ENCODE data around the gene DNAH8.

Gene DNAH8

DNA sequence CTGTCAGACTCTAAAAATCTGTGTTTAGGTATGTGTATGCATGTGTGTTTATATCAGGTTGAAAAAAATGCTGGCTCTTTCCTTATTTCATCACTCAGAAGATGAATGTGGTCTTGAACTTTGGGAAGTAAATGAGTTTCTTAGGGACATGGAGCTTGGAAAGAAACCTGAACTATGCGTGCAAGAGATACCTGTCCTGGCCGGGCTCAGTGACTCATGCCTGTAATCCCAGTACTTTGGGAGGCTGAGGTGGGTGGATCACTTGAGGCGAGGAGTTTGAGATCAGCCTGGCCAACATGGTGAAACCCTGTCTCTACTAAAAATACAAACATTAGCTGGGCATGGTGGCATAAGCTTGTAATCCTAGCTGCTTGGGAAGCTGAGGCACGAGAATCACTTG, 329.1 kb downstream of the DNAH8 start:
- H3K36me3 ChIP-seq (ENCODE audit: control insufficient read depth, insufficient read depth, low read length): no peaks in the 10 kb centered on the region
- H3K4me1 ChIP-seq (ENCODE audit: control insufficient read depth, insufficient read depth, low read length): peaks cover 6% of the 10 kb centered on the region
- peaks cover 34% of the 10 kb centered on the region for H3K27me3 ChIP-seq (ENCODE audit: control insufficient read depth, insufficient read depth, low read length, poor library complexity, severe bottlenecking)
- no peaks in the 10 kb centered on the region for H3K9me3 ChIP-seq (ENCODE audit: control insufficient read depth, low read length)
- H3K4me3 ChIP-seq (ENCODE audit: insufficient read depth, low read depth, low read length): no peak overlapping the region
- H3K27ac ChIP-seq (ENCODE audit: insufficient read depth, low read depth, low read length, poor library complexity, severe bottlenecking): no peak overlapping the region
- WGBS, 2 experiments: 88 to 93% methylated on average over 4 of the region's 4 CpGs

DNA sequence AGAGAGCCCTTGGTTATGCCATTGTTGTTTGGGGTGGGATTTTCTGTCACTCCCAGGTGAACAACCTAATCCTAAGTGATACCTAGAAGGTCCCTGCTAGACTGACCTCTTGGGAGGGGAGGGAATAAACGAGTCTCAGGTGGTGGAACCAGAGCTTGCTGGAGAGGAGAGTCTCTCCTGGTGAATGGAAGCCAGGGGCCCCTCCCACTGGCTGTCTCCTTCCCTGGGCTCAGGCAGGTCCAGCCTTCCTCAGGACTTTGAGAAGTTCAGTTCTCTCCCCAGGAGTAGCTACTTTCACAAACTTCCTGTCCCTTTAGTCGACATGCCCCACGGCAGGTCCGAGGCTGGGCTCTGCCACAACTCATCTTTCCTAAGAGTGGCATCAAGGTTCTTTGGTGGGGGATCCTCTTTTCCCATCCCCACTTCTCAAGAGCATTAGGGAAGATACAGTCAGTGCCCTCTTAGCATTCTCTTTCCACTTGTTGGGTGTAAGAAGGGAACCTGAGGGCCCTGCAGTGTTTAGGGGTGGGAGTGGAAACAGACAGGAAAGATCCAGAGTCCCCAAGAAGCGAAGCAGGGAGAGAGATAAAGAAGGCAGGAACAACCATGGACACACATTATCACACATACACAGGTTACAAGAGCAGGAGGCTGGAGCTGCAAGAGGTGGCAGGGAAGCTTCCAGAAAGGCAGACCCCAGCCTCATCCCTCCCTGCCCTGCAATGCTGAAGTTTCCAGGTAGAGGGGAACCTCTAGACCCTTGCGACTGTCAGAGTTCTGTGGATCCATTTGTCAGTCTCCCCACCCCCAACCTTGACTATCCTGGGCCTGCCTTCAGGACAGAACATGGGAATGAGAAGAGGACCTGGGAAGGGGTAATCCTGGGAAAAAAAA, 332.6 kb downstream of the DNAH8 start:
- H3K27ac ChIP-seq (ENCODE audit: insufficient read depth, low read depth, low read length, poor library complexity, severe bottlenecking): no peak overlapping the region
- peaks cover 7% of the 10 kb centered on the region for H3K4me1 ChIP-seq (ENCODE audit: control insufficient read depth, insufficient read depth, low read length)
- peaks cover 50% of the 10 kb centered on the region for H3K27me3 ChIP-seq (ENCODE audit: control insufficient read depth, insufficient read depth, low read length, poor library complexity, severe bottlenecking)
- H3K4me3 ChIP-seq (ENCODE audit: insufficient read depth, low read depth, low read length): peak overlapping the region; percentile 49
- H3K9me3 ChIP-seq (ENCODE audit: control insufficient read depth, low read length): no peaks in the 10 kb centered on the region
- H3K36me3 ChIP-seq (ENCODE audit: control insufficient read depth, insufficient read depth, low read length): no peaks in the 10 kb centered on the region
- WGBS, 2 experiments: 85 to 88% methylated on average over 5 to 6 of the region's 6 CpGs

DNA sequence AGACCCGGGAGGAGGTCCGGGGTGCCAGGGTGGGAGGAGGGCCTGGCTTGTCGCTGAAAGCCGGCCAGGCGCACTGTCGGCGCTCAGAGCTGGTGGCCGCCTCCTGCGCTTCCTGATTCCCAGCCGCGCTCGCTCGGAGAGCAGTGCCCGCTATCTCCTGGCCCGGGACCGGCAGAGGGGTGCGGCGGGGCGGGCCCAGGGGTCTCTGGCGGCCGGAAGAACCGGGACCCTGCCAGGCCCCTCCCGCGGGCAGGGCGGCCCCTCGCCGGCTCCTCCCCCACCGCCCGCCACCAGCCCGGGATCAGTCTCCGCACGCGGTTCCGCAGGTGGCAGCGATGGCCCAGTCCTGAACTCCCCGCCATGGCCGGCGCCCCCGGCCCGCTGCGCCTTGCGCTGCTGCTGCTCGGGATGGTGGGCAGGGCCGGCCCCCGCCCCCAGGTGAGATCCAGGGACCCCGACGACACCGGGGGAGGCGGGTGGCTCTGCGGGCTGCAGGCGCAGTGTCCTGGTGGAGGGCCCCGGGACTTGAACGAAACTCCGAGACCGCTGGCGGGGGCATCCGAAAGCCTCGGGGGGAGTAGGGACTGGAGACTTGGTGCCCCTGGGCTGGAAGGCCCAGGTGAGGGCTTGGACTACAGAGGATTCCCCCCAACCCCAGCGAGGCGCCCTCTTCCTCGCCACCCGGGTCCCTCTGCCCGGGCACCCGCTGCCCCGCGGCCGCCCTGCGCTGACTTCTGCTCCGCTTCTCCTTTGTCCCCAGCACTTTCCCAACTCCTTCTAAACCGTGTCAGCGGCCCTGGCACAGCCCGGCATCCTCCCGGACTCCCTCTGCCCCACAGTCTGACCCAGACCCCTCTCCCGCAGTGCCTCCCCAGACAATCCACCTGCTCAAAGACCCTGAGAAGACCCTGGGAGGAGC, 333.6 kb downstream of the DNAH8 start, which contains the start of gene GLP1R:
Gene GLP1R (plus strand): TSS at position 301 of the 919 bp plus-strand sequence. CDS start 60 bp downstream, at position 361.
- peaks cover 50% of the 10 kb centered on the region for H3K27me3 ChIP-seq (ENCODE audit: control insufficient read depth, insufficient read depth, low read length, poor library complexity, severe bottlenecking)
- WGBS, 2 experiments: 2% methylated on average over 74 of the region's 74 CpGs
- H3K36me3 ChIP-seq (ENCODE audit: control insufficient read depth, insufficient read depth, low read length): no peaks in the 10 kb centered on the region
- H3K27ac ChIP-seq (ENCODE audit: insufficient read depth, low read depth, low read length, poor library complexity, severe bottlenecking): no peak within 1 kb of the TSS
- peak within 1 kb of the TSS; percentile 49 for H3K4me3 ChIP-seq (ENCODE audit: insufficient read depth, low read depth, low read length)
- H3K4me1 ChIP-seq (ENCODE audit: control insufficient read depth, insufficient read depth, low read length): peaks cover 7% of the 10 kb centered on the region
- H3K9me3 ChIP-seq (ENCODE audit: control insufficient read depth, low read length): no peaks in the 10 kb centered on the region

DNA sequence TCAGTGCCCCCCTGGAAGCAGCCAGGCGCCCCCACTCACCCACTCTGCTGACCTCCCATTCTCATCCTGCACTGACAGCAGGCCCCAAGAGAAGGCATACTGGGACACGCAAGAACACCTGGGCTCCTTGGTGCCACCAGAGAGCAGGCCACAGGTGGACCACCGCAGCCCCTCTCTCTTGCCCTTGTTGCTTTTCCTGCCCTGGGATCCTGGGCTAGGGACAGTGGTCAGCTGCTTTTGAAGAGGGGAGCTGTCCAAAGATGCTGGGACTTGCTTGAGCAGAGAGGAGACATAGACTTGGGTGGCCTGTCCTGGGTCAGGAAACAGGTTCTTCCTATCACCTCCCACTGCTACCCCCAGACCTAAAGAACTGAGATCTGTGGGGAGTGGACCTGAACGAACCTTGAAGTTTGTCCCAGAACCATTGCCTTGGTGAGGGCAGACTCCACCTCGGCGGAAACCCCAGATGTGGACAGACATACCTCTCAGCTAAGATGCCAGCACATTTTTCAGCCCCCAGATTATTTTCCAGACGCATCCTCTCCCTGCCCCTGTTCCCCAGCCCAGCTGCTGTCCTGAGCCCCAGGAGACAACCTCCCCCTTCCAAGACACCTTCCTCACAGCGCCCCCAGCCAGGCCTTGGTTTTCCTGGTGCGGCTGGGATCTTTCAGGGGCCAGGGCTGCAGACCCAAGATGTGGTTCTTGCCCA, 334.6 kb downstream of the DNAH8 start:
- H3K9me3 ChIP-seq (ENCODE audit: control insufficient read depth, low read length): no peaks in the 10 kb centered on the region
- H3K4me3 ChIP-seq (ENCODE audit: insufficient read depth, low read depth, low read length): no peak overlapping the region
- peaks cover 50% of the 10 kb centered on the region for H3K27me3 ChIP-seq (ENCODE audit: control insufficient read depth, insufficient read depth, low read length, poor library complexity, severe bottlenecking)
- no peak overlapping the region for H3K27ac ChIP-seq (ENCODE audit: insufficient read depth, low read depth, low read length, poor library complexity, severe bottlenecking)
- WGBS, 2 experiments: 79 to 85% methylated on average over 9 of the region's 9 CpGs
- no peaks in the 10 kb centered on the region for H3K36me3 ChIP-seq (ENCODE audit: control insufficient read depth, insufficient read depth, low read length)
- H3K4me1 ChIP-seq (ENCODE audit: control insufficient read depth, insufficient read depth, low read length): peaks cover 7% of the 10 kb centered on the region

DNA sequence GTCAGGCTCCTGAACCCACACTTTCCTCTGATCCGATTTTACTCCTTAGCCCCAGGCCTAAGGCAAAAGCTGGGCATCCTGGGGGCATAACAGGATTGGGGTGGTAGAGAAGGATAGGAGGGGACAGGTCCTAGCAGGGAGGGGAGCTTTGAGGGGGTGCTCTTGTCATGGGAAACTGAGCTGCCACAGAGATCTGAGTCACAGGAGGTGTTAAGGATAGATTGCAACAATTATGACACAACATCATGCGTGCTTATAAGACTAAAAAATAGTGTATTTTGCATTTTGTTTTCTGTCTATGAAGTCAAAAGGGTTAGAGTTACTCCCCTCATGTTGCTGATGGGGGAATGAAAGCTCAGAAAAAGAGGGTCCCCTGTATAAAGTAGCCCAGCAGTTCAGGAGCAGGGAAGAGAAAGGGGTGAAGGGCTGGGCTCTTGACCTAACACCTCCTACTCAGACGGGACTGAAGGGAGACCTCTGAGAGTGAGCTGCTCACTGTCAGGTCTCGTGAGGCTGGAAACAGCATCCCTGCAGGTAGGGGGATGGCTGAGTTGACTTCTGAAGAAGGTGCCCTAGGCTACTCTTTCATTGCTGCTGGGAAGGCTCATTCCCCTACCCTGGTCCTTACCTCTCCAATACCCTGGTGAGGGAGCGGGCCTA, 335.5 kb downstream of the DNAH8 start:
- H3K27ac ChIP-seq (ENCODE audit: insufficient read depth, low read depth, low read length, poor library complexity, severe bottlenecking): no peak overlapping the region
- peaks cover 50% of the 10 kb centered on the region for H3K27me3 ChIP-seq (ENCODE audit: control insufficient read depth, insufficient read depth, low read length, poor library complexity, severe bottlenecking)
- H3K4me1 ChIP-seq (ENCODE audit: control insufficient read depth, insufficient read depth, low read length): peaks cover 7% of the 10 kb centered on the region
- H3K36me3 ChIP-seq (ENCODE audit: control insufficient read depth, insufficient read depth, low read length): no peaks in the 10 kb centered on the region
- 84 to 86% methylated on average over 5 of the region's 5 CpGs for WGBS, 2 experiments
- H3K9me3 ChIP-seq (ENCODE audit: control insufficient read depth, low read length): no peaks in the 10 kb centered on the region
- no peak overlapping the region for H3K4me3 ChIP-seq (ENCODE audit: insufficient read depth, low read depth, low read length)

DNA sequence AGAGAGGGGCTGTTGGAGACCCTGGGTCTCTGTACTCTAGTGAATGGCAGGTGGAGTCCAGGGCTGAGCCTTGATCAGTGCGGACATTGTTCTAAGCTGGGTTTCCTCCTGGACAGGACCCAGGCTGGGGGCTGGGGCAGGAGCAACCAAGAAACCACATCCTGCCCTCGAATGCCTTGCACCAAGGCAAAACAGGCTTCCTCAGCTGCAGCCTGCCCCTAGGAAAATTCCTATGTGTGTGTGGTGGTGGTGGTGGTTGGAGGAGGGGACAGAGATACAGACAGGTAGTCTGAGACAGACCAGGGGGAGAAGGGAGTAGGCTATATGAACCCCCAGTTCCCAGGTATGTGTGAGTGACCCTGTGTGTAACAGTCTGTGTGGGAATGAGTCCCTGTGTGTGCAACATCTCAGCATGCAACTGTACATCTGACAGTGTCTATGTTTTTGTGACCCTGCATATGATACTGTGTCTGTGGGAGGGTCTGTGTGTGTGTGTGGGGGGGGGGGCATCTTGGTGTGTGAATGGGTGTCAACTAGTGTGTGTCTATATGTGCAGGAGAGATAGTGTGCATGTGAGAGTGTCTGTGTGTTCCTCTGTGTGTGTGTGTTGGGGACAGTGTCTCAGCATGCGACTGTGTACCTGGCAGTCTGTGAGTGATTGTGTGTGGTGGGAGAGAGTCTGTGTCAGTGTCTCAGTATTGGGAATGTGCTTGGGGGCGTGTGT, 336.4 kb downstream of the DNAH8 start:
- 89 to 91% methylated on average over 4 of the region's 4 CpGs for WGBS, 2 experiments
- Histone ChIP-seq H3K4me1 (ENCODE audit: control insufficient read depth, insufficient read depth, low read length) (peaks cover 7% of the 10 kb centered on the region), H3K9me3 (ENCODE audit: control insufficient read depth, low read length) (no peaks in the 10 kb centered on the region), H3K4me3 (ENCODE audit: insufficient read depth, low read depth, low read length) (no peak overlapping the region), H3K27me3 (ENCODE audit: control insufficient read depth, insufficient read depth, low read length, poor library complexity, severe bottlenecking) (peaks cover 47% of the 10 kb centered on the region), H3K27ac (ENCODE audit: insufficient read depth, low read depth, low read length, poor library complexity, severe bottlenecking) (no peak overlapping the region), H3K36me3 (ENCODE audit: control insufficient read depth, insufficient read depth, low read length) (no peaks in the 10 kb centered on the region)

DNA sequence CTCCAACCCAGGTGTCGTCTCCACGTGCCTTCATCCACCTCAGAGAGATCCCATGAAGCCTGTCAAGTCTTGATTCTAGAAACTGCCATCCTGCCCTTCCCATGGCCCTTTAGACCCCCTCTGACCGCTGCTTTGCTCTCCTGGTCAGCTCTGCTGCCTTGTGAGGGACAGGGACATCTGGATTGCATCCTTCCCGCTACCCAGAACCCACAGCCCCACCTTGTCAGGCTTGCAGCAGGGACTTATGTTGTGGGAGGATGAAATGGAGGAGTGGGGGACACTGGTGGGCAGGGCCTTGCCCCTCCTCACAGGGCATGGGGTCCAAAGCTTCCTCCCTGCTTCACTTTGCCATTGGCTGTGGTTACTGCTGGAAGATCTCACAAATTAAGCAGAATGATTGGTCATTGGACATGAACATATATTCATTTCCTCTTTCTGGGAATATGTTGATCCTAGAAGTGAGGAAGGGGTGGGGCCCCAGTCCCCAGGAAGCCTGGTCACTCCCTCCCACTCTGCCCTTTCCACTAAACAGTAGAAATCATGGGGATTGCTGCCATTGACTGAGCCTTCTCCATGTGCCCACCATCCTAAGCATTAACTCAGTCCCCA, 338.0 kb downstream of the DNAH8 start:
- no peaks in the 10 kb centered on the region for H3K36me3 ChIP-seq (ENCODE audit: control insufficient read depth, insufficient read depth, low read length)
- peaks cover 31% of the 10 kb centered on the region for H3K27me3 ChIP-seq (ENCODE audit: control insufficient read depth, insufficient read depth, low read length, poor library complexity, severe bottlenecking)
- H3K4me1 ChIP-seq (ENCODE audit: control insufficient read depth, insufficient read depth, low read length): peaks cover 7% of the 10 kb centered on the region
- no peaks in the 10 kb centered on the region for H3K9me3 ChIP-seq (ENCODE audit: control insufficient read depth, low read length)
- 93% methylated on average over 4 of the region's 4 CpGs for WGBS, 2 experiments
- H3K27ac ChIP-seq (ENCODE audit: insufficient read depth, low read depth, low read length, poor library complexity, severe bottlenecking): no peak overlapping the region
- no peak overlapping the region for H3K4me3 ChIP-seq (ENCODE audit: insufficient read depth, low read depth, low read length)

DNA sequence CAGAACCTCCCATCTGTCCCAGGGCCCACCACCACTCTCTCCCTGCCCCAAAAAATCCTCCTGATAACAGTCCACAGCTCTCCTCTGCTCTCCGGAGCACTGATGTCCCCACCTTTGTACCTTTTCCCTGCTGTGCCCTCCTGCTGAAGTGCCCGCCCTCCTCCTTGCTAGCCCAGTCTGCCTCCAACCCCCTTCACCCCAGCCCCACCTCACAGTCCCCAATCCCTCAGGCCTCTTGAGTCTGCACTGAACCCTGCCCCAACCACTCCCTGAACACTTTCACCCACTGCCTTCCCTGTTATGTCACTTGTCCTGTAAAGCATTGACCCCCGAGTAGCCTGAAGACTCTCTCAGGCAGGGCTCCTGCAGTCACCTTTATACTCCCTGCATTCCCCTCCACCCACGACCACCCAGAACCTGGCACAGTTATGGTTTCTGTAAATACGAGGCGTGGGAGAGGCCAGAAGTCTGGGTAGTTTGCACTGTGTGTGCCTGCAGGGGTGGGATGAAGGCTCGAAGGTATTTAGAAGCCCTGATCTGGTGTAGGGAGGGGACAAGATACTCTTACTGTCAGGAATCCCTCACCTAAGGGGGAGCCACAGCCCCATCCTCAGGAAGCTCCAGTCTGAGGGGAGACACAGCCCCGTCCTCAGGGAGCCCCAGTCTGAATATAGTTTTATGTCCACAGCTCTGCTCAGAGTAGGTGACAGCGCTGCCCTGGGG, 338.9 kb downstream of the DNAH8 start:
- peaks cover 2% of the 10 kb centered on the region for H3K4me1 ChIP-seq (ENCODE audit: control insufficient read depth, insufficient read depth, low read length)
- peaks cover 22% of the 10 kb centered on the region for H3K27me3 ChIP-seq (ENCODE audit: control insufficient read depth, insufficient read depth, low read length, poor library complexity, severe bottlenecking)
- no peaks in the 10 kb centered on the region for H3K9me3 ChIP-seq (ENCODE audit: control insufficient read depth, low read length)
- no peak overlapping the region for H3K27ac ChIP-seq (ENCODE audit: insufficient read depth, low read depth, low read length, poor library complexity, severe bottlenecking)
- no peaks in the 10 kb centered on the region for H3K36me3 ChIP-seq (ENCODE audit: control insufficient read depth, insufficient read depth, low read length)
- no peak overlapping the region for H3K4me3 ChIP-seq (ENCODE audit: insufficient read depth, low read depth, low read length)
- WGBS, 2 experiments: 69 to 79% methylated on average over 9 of the region's 9 CpGs

Data from ectodermal cell (in vitro differentiated cells).